Esophagus muscularis mucosa (tissue), 4 donors: Measurements from ENCODE around the gene ASTN2. TPM values are rescaled to one million over a fixed set of nuclear protein-coding genes. Genes with fewer than 3 reads are reported as not detected.

Source experiments
- DNase-seq: peaks from one replicate; pipeline ENCODE4 v3.0.0-alpha.2; 2017; ENCODE audit errors: extremely low spot score
- H3K27ac ChIP-seq, 4 donors: fragments of 200-600 bp; sonication (generic); replicated peaks in 1 of 4; 1 replicate in 3 of 4; 2 replicates in 1 of 4; pipeline ENCODE4 v1.5.1; 2016 to 2019; ENCODE audit warnings: mild to moderate bottlenecking in 1 of 4
- H3K27me3 ChIP-seq, 4 donors: fragments of 200-600 bp; sonication (generic); one replicate each; pipeline versions ENCODE4 v1.5.1 to v1.6.0; 2016 to 2019
- H3K36me3 ChIP-seq, 4 donors: fragments of 200-600 bp; sonication (generic); one replicate each; pipeline ENCODE4 v1.5.1; 2016 to 2019
- H3K4me1 ChIP-seq, 4 donors: fragments of 200-600 bp; sonication (generic); one replicate each; pipeline ENCODE4 v1.5.1; 2016 to 2019
- H3K4me3 ChIP-seq, 4 donors: fragments of 200-600 bp; sonication (generic); 1 replicate in 2 of 4; 2 replicates in 2 of 4; pipeline ENCODE4 v1.5.1; 2016 to 2019; ENCODE audit warnings: mild to moderate bottlenecking in 4 of 4, moderate library complexity in 1 of 4
- H3K9me3 ChIP-seq, 4 donors: fragments of 200-600 bp; sonication (generic); 1 replicate in 3 of 4; 2 replicates in 1 of 4; pipeline ENCODE4 v1.5.1; 2016 to 2019
- EP300 ChIP-seq: sonication (generic); formaldehyde crosslinking; IDR thresholded peaks from one replicate; pipeline ENCODE4 v1.6.1; 2017; ENCODE audit warnings: antibody characterized with exemption
- POLR2A ChIP-seq: fragments of 450-650 bp; IDR thresholded peaks from one replicate; pipeline ENCODE4 v1.6.1; 2017; ENCODE audit warnings: antibody characterized with exemption, moderate library complexity, mild to moderate bottlenecking, low read depth
- POLR2AphosphoS5 ChIP-seq, 2 donors: sonication (generic); formaldehyde crosslinking; IDR thresholded peaks; one replicate each; pipeline ENCODE4 v1.6.1; 2017; ENCODE audit warnings: antibody characterized with exemption in 2 of 2
- WGBS: methylation state at CpG from one replicate; pipeline ENCODE4 v1.1.5; 2018; 5-methylcytosine and 5-hydroxymethylcytosine counted together
- intact Hi-C: fragments of 100-400 bp; cut with DNase I; formaldehyde crosslinking; loops from one replicate; pipeline ENCODE4 v1.15.1; 2023
- total RNA-seq, 4 donors: library from RNA; depleted of rRNA; stranded (reverse); fragments of >200 nt; gene quantifications; one replicate each; pipeline versions ENCODE4 v1.1.0 to v1.2.1, GENCODE V29; 2016
- TF ChIP-seq, protein P1 (sequence below), 3 experiments: fragments of 200-600 bp in 2 of 3; fragments of 450-650 bp in 1 of 3; sonication (generic) in 2 of 3; IDR thresholded peaks; one replicate each; pipeline ENCODE4 v1.5.1; 2017 to 2019; ENCODE audit warnings: antibody characterized with exemption in 3 of 3, mild to moderate bottlenecking in 2 of 3, moderate library complexity in 1 of 3

ASTN2 gene
- total RNA-seq, 4 donors from 2014 or later: 4.2 to 6.9 (median 5.5) TPM

GRCh38 chr9:117188394-117188793, 226.5 kb downstream of the ASTN2 start:
- Histone ChIP-seq H3K27me3 (peaks cover 0 to 2% (median 0%) of the 10 kb centered on the region in 4 donors), H3K36me3 (no peaks in the 10 kb centered on the region), H3K9me3 (no peaks in the 10 kb centered on the region), H3K4me1 (no peaks in the 10 kb centered on the region), H3K4me3 (no peak overlapping the region), H3K27ac (no peak overlapping the region)
- peak; percentile 64 for DNase-seq
- intact Hi-C loops: no loop called here
- WGBS: 76% methylated on average over 3 of the region's 3 CpGs
- TF ChIP-seq EP300 (no peak), POLR2AphosphoS5 (IDR thresholded peaks at IDR 0.05) (no peak), POLR2A (no peak)
- TF ChIP-seq, protein P1, sequence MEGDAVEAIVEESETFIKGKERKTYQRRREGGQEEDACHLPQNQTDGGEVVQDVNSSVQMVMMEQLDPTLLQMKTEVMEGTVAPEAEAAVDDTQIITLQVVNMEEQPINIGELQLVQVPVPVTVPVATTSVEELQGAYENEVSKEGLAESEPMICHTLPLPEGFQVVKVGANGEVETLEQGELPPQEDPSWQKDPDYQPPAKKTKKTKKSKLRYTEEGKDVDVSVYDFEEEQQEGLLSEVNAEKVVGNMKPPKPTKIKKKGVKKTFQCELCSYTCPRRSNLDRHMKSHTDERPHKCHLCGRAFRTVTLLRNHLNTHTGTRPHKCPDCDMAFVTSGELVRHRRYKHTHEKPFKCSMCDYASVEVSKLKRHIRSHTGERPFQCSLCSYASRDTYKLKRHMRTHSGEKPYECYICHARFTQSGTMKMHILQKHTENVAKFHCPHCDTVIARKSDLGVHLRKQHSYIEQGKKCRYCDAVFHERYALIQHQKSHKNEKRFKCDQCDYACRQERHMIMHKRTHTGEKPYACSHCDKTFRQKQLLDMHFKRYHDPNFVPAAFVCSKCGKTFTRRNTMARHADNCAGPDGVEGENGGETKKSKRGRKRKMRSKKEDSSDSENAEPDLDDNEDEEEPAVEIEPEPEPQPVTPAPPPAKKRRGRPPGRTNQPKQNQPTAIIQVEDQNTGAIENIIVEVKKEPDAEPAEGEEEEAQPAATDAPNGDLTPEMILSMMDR (IDR thresholded peaks at IDR 0.05): no peak

- Histone ChIP-seq H3K9me3 (no peaks in the 10 kb centered on the region), H3K4me1 (no peaks in the 10 kb centered on the region), H3K27ac (no peak overlapping the region), H3K36me3 (no peaks in the 10 kb centered on the region), H3K27me3 (peaks cover 0 to 2% (median 0%) of the 10 kb centered on the region in 4 donors), H3K4me3 (no peak overlapping the region)
- 100% methylated on average over 2 of the region's 2 CpGs for WGBS
- TF ChIP-seq, protein P1 (IDR thresholded peaks at IDR 0.05): no peak
- TF ChIP-seq POLR2A: no peak
- TF ChIP-seq EP300: no peak
- no peak for TF ChIP-seq POLR2AphosphoS5 (IDR thresholded peaks at IDR 0.05)
- intact Hi-C loops: no loop called here
- peak; percentile 57 for DNase-seq
These were observed 227.4 kb downstream of the ASTN2 start for GRCh38 chr9:117187498-117187897.

GRCh38 chr9:117184173-117184572, 230.7 kb downstream of the ASTN2 start:
- Histone ChIP-seq H3K27ac (no peak overlapping the region), H3K4me1 (no peaks in the 10 kb centered on the region), H3K9me3 (peaks cover 0 to 10% (median 0%) of the 10 kb centered on the region in 4 donors), H3K4me3 (no peak overlapping the region), H3K27me3 (peaks cover 0 to 2% (median 0%) of the 10 kb centered on the region in 4 donors), H3K36me3 (no peaks in the 10 kb centered on the region)
- intact Hi-C loops: no loop called here
- TF ChIP-seq EP300: no peak
- no peak for DNase-seq
- WGBS: 80% methylated on average over 7 of the region's 7 CpGs

DNA sequence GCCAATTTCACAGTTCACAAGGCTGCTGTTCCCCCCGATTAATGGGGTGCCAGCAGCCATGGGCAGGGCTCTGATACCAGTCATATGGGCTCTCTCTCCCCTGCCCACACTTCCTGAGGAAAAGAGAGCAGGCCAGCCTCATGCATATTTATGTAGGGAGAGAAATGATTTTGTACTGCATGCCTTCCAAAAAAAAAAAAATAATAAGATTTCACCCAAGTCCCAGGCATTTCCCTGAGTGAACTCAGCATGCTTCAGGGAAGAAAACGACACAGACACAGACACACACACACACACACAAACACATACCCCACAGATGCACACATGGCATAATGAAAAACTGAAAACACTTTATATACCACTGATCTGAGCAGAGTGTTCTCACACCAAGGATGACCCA, 232.8 kb downstream of the ASTN2 start:
- WGBS: 49% methylated on average over 2 of the region's 2 CpGs
- DNase-seq: no peak

GRCh38 chr9:117180896-117181445, 233.9 kb downstream of the ASTN2 start:
- Histone ChIP-seq H3K27me3 (no peaks in the 10 kb centered on the region), H3K27ac (no peak overlapping the region), H3K4me1 (no peaks in the 10 kb centered on the region), H3K4me3 (no peak overlapping the region), H3K36me3 (no peaks in the 10 kb centered on the region), H3K9me3 (peaks cover 0 to 10% (median 0%) of the 10 kb centered on the region in 4 donors)
- intact Hi-C loops: no loop called here
- TF ChIP-seq POLR2A (no peak), POLR2AphosphoS5 (IDR thresholded peaks at IDR 0.05) (no peak), EP300 (no peak)
- TF ChIP-seq, protein P1 (IDR thresholded peaks at IDR 0.05): no peak
- DNase-seq: no peak
- 83% methylated on average over 1 of the region's 2 CpGs for WGBS

More for the DNA sequence above, 232.8 kb downstream of the ASTN2 start:
- Histone ChIP-seq H3K4me1 (no peaks in the 10 kb centered on the region), H3K27me3 (no peaks in the 10 kb centered on the region), H3K9me3 (peaks cover 0 to 10% (median 0%) of the 10 kb centered on the region in 4 donors), H3K36me3 (no peaks in the 10 kb centered on the region), H3K4me3 (no peak overlapping the region), H3K27ac (no peak overlapping the region)
- intact Hi-C loops: no loop called here
- TF ChIP-seq POLR2A (no peak), POLR2AphosphoS5 (IDR thresholded peaks at IDR 0.05) (no peak), EP300 (no peak)
- TF ChIP-seq, protein P1 (IDR thresholded peaks at IDR 0.05): no peak
